GM19099 (cell line): ENCODE data around the gene RTF2.

Experiments
- POLR2A ChIP-seq: IDR thresholded peaks from 3 replicates; pipeline ENCODE4 v1.6.1; 2011; ENCODE audit warnings: low read depth; ENCODE audit not compliant: insufficient read length; ENCODE audit errors: extremely low read depth

Gene RTF2

GRCh38 chr20:56430957-56431356, 37.5 kb upstream of the RTF2 start:
- no peak for TF ChIP-seq POLR2A

DNA sequence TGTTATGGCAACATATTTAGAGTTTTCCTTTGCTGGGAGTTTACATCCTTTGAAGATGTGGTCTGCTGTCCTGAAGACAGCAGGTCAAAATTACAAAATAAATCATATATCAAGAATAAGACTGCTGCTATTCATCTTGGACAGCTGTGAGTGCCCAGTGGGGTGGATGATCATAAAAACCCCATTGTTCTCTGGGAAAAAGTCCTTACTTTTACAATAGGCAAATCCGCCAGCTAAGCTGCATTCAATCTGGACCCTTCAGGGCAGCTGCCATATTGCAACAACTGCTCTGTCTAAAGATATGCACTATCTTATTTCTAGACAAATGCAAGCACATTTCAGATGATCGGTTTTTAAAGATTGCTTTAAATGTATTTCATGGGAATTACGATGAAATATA, 37.0 kb upstream of the RTF2 start:
- no peak for TF ChIP-seq POLR2A

DNA sequence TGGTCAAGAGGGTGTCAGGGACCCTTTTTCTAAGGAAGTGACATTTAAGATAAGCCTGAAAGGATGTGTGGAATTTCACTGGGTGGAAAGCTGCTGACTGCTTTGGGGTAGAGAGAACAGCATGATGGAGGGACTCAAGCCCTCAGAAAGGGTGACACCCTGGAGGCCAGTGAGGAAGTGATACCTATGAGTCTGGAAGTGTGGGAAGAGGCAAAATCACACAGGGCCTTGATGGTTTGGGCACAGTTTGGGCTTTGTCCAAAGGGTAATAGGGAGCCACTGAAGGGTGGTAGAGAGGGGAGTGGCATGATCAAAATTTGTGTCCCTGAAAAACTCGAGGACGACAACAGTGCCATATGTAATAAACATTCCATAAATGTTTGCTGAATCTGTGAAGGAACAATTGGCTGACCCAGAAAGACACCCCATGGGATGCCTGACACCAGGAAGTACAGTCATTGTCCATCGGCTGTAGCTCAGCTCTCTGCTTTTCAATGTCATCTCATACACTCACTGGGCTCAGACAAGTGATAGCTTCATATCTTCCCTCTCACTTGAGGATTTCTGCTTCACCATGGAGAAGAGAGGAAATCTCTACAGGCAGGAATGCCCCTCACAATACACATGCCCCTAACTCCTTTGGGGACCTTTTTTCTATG, 35.1 kb upstream of the RTF2 start:
- no peak for TF ChIP-seq POLR2A

DNA sequence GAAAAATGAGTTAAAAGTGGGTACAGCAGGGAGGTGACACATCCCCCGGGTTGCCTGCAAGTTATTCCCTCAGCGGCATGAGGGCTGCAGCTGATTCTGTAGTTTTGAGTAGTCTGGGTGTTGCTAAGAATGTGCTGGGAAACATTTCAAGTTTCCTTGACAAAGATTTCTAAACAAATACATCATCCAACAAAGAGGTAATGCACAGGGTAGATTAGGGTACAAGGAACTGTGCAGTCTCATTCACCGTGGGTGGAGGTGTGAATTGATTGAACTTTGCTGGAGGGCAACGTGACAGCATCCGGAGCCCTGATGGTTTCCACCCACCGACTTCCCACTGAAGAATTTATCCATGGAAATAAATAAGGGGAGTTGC, 34.6 kb upstream of the RTF2 start:
- TF ChIP-seq POLR2A = no peak

DNA sequence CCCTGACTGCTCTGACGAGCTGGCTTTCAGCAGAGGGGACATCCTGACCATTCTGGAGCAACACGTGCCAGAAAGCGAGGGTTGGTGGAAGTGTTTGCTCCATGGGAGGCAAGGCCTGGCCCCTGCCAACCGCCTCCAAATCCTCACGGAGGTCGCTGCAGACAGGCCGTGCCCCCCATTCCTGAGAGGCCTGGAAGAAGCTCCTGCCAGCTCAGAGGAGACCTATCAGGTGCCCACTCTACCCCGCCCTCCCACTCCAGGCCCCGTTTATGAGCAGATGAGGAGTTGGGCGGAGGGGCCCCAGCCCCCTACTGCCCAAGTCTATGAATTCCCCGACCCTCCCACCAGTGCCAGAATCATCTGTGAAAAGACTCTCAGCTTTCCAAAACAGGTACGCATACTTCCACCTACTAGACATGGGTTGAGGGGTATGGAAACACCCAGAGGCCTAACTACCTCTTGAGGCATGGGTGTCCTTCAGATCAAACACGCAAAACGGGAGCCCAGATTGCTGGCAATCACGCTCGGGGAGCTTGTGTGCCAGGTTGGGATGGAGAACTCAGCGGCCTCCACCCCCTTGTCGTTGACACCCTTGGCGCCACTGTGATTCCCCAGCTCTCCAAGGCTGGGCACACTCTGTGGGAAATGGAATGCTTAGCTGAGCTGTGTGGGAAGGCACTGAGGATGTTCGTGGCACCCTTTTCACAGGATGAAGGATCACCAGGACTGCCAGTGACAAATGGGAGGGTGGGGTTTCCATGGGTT, 31.0 kb upstream of the RTF2 start:
- TF ChIP-seq POLR2A = no peak

GRCh38 chr20:56438284-56438683, 30.1 kb upstream of the RTF2 start:
- TF ChIP-seq POLR2A = no peak

DNA sequence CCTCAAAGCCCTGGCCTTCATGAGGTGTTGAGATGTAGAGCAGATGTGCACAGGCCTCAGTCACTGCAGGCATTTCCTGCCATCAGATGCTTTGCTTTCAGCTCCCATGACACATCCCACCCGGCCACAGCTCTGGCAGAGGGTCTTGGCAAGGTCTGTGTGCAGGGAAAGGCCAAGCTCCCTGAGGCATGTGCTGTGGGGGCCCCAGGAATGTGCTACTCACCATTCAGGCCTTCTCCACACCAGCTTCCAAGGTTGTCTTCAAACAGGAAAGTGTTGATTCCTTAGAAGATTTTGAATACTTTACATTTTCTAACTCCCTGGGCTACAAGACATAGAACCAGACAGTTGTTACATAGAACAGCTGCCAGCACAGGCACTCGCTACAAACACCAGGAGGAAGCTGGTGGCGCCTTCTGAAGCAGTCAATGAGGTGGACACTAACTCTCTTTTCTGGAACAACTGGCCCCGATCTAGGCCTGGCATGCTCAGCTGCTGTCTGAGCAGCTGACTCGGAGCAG, 28.6 kb upstream of the RTF2 start:
- no peak for TF ChIP-seq POLR2A

DNA sequence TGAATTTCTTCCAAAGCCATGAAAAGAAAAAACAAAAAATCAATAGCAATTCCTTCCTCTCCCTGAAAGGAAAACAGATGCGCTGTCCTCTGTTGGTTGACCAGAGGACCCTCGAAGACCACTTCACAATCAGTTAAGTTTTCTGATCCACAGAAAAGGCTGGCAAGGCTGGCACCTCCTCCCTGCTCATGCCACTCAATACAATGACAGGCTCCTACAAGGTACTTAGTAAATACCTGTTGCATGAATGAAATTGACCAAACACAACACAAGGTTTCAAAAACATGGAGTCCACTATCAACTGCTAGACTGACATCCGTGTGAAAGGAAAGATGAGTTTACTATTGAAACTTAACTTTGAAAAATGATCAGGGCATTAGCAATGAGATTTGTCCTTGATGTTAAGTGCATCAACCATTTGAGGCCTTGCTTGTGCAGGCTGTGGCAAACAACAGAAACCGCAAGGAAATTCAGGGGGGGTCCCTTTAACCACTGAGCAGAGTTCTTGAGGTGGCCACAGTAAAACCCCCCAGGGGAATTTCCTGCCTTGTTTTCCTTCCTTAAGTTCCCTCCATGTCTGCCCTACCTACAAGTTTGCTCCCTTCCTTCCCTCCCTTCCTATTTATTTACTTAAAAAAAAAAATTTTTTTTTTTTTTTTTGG, 27.9 kb upstream of the RTF2 start:
- no peak for TF ChIP-seq POLR2A

DNA sequence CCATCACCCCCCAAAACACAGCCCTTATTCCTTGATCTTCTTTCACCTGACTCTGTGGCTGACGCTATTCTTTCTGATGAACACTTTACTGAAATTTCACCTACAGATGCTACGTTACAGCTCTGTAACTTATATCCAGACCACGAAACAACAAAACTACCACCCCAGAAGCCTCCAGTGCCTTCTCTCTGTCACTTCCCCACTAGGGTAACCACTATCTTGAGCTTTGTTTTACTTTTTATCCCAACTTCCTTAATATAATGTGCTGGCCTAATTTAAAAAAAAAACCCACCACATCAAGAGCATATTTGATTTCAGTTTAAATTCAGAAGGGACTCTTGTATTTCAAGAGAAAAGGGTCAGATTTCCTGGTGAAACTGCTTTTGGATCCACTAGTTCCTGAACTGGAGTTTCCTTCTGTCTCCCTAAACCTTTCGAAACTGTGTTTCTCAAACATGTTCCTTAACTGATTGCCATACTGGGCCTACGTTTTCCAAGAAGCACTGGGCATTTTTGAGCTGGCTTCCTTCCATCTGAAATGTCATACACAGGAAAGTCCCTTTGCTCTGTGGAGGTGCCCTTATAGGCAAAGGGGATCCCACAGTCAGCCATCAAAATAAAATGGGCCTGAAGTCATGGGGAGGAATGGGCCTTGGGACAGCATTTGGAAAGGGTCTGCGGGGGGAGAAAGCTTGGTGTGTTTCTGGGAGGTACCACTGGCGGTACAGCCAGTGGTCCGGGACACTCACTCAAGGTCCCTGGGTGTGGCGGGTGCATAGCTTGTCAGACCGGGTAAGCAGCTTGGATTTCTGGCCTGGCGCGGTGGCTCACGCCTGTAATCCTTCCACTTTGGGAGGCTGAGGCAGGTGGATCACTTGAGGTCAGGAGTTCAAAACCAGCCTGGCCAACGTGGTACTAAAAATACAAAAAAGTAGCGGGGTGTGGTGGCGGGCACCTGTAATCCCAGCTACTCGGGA, 25.8 kb upstream of the RTF2 start:
- no peak for TF ChIP-seq POLR2A

- no peak for TF ChIP-seq POLR2A
Observed at GRCh38 chr20:56443654-56444540, 24.5 kb upstream of the RTF2 start.

- TF ChIP-seq POLR2A = no peak
Observed at GRCh38 chr20:56445130-56445529, 23.3 kb upstream of the RTF2 start.

DNA sequence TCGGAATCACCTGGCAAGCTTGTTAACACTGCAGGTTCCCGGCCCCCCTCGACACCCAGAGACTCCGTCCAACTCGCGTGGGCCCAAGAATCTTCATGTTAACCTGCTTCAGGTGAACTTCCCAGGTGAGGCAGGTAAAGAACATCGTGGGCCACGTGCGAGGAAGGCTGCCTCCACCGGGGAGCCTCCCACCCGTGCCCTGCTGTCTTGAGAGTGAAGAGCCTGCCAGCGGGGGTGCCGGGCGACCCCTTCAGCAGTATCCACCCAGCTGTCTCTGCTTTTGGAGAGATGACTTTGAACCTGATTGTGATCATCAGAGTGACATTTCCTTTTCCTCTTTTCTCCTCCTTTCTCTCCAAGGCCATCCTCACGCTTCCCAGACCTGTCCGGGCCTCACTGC, 22.9 kb upstream of the RTF2 start:
- no peak for TF ChIP-seq POLR2A

- no peak for TF ChIP-seq POLR2A
Observed at GRCh38 chr20:56447227-56447626, 21.2 kb upstream of the RTF2 start.

DNA sequence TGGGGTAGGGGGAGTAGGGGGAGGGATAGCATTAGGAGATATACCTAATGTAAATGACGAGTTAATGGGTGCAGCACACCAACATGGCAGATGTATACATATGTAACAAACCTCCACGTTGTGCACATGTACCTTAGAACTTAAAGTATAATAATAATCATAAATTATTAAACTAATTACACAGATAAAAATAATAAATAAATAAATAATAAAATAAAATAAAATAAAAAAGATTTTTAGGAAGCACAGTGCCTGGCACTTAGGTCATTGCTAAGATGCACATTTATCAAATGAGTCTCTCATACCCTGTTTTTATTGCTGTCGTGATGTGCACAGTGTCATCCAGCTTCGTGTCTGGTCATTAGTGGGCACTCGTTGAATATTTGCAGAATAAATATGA, 19.0 kb upstream of the RTF2 start:
- no peak for TF ChIP-seq POLR2A

GRCh38 chr20:56451056-56451765, 17.2 kb upstream of the RTF2 start:
- TF ChIP-seq POLR2A = no peak
